Measurements from ENCODE around the gene TOR1A. TPM values are rescaled to one million over a fixed set of nuclear protein-coding genes. Genes with fewer than 3 reads are reported as not detected.

Gene TOR1A
- total and polyA plus RNA-seq, 2 experiments from 2014 or later: 23.6 to 45.7 TPM

DNA sequence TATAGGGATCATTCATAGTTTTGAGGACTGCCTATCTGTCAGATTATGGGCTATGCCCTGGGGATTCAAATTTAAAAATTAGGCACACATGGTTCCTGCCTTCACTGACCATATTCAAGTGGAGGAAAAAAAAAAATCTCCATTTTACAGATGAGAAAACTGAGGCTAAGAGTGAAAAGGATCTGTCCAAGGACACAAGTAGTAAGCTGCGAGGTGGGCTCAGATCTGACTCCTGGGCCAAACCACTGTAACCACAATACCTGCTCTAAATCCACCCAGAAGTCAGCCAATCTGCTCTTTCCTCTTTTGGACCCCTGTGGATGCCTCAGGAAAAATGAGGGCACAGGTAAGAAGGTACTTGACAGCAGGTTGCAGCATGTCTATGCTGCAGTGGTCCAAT, 2.8 kb upstream of the TOR1A start:
- peaks cover 54% of the 10 kb centered on the region for H3K36me3 Mint-ChIP-seq (ENCODE audit: low read depth)
- TF ChIP-seq EZH2 (IDR thresholded peaks at IDR 0.05; ENCODE audit: low read depth, unreplicated experiment) (no peak), NANOG (IDR thresholded peaks at IDR 0.05; ENCODE audit: borderline replicate concordance) (no peak), JUNB (IDR thresholded peaks at IDR 0.05; ENCODE audit: unreplicated experiment) (no peak), ZNF331 (CRISPR knock-in tag; IDR thresholded peaks at IDR 0.05; ENCODE audit: low read depth) (no peak), STAT1 (IDR thresholded peaks at IDR 0.05; ENCODE audit: unreplicated experiment) (no peak), EZH2phosphoT487 (IDR thresholded peaks at IDR 0.05; ENCODE audit: unreplicated experiment) (no peak), CREB1 (CRISPR knock-in tag; IDR thresholded peaks at IDR 0.05; ENCODE audit: low read depth) (no peak), POLR2AphosphoS5 (IDR thresholded peaks at IDR 0.05; ENCODE audit: low read depth) (no peak), ZNF114 (CRISPR knock-in tag; IDR thresholded peaks at IDR 0.05) (no peak)
- TF ChIP-seq, protein P1, sequence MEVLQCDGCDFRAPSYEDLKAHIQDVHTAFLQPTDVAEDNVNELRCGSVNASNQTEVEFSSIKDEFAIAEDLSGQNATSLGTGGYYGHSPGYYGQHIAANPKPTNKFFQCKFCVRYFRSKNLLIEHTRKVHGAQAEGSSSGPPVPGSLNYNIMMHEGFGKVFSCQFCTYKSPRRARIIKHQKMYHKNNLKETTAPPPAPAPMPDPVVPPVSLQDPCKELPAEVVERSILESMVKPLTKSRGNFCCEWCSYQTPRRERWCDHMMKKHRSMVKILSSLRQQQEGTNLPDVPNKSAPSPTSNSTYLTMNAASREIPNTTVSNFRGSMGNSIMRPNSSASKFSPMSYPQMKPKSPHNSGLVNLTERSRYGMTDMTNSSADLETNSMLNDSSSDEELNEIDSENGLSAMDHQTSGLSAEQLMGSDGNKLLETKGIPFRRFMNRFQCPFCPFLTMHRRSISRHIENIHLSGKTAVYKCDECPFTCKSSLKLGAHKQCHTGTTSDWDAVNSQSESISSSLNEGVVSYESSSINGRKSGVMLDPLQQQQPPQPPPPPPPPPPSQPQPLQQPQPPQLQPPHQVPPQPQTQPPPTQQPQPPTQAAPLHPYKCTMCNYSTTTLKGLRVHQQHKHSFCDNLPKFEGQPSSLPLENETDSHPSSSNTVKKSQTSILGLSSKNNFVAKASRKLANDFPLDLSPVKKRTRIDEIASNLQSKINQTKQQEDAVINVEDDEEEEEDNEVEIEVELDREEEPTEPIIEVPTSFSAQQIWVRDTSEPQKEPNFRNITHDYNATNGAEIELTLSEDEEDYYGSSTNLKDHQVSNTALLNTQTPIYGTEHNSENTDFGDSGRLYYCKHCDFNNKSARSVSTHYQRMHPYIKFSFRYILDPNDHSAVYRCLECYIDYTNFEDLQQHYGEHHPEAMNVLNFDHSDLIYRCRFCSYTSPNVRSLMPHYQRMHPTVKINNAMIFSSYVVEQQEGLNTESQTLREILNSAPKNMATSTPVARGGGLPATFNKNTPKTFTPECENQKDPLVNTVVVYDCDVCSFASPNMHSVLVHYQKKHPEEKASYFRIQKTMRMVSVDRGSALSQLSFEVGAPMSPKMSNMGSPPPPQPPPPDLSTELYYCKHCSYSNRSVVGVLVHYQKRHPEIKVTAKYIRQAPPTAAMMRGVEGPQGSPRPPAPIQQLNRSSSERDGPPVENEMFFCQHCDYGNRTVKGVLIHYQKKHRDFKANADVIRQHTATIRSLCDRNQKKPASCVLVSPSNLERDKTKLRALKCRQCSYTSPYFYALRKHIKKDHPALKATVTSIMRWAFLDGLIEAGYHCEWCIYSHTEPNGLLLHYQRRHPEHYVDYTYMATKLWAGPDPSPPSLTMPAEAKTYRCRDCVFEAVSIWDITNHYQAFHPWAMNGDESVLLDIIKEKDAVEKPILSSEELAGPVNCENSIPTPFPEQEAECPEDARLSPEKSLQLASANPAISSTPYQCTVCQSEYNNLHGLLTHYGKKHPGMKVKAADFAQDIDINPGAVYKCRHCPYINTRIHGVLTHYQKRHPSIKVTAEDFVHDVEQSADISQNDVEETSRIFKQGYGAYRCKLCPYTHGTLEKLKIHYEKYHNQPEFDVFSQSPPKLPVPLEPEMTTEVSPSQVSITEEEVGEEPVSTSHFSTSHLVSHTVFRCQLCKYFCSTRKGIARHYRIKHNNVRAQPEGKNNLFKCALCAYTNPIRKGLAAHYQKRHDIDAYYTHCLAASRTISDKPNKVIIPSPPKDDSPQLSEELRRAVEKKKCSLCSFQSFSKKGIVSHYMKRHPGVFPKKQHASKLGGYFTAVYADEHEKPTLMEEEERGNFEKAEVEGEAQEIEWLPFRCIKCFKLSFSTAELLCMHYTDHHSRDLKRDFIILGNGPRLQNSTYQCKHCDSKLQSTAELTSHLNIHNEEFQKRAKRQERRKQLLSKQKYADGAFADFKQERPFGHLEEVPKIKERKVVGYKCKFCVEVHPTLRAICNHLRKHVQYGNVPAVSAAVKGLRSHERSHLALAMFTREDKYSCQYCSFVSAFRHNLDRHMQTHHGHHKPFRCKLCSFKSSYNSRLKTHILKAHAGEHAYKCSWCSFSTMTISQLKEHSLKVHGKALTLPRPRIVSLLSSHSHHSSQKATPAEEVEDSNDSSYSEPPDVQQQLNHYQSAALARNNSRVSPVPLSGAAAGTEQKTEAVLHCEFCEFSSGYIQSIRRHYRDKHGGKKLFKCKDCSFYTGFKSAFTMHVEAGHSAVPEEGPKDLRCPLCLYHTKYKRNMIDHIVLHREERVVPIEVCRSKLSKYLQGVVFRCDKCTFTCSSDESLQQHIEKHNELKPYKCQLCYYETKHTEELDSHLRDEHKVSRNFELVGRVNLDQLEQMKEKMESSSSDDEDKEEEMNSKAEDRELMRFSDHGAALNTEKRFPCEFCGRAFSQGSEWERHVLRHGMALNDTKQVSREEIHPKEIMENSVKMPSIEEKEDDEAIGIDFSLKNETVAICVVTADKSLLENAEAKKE (CRISPR knock-in tag; IDR thresholded peaks at IDR 0.05): no peak
- TF ChIP-seq, protein P2, sequence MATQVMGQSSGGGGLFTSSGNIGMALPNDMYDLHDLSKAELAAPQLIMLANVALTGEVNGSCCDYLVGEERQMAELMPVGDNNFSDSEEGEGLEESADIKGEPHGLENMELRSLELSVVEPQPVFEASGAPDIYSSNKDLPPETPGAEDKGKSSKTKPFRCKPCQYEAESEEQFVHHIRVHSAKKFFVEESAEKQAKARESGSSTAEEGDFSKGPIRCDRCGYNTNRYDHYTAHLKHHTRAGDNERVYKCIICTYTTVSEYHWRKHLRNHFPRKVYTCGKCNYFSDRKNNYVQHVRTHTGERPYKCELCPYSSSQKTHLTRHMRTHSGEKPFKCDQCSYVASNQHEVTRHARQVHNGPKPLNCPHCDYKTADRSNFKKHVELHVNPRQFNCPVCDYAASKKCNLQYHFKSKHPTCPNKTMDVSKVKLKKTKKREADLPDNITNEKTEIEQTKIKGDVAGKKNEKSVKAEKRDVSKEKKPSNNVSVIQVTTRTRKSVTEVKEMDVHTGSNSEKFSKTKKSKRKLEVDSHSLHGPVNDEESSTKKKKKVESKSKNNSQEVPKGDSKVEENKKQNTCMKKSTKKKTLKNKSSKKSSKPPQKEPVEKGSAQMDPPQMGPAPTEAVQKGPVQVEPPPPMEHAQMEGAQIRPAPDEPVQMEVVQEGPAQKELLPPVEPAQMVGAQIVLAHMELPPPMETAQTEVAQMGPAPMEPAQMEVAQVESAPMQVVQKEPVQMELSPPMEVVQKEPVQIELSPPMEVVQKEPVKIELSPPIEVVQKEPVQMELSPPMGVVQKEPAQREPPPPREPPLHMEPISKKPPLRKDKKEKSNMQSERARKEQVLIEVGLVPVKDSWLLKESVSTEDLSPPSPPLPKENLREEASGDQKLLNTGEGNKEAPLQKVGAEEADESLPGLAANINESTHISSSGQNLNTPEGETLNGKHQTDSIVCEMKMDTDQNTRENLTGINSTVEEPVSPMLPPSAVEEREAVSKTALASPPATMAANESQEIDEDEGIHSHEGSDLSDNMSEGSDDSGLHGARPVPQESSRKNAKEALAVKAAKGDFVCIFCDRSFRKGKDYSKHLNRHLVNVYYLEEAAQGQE (IDR thresholded peaks at IDR 0.05; ENCODE audit: unreplicated experiment): no peak
- TF ChIP-seq, protein P3, sequence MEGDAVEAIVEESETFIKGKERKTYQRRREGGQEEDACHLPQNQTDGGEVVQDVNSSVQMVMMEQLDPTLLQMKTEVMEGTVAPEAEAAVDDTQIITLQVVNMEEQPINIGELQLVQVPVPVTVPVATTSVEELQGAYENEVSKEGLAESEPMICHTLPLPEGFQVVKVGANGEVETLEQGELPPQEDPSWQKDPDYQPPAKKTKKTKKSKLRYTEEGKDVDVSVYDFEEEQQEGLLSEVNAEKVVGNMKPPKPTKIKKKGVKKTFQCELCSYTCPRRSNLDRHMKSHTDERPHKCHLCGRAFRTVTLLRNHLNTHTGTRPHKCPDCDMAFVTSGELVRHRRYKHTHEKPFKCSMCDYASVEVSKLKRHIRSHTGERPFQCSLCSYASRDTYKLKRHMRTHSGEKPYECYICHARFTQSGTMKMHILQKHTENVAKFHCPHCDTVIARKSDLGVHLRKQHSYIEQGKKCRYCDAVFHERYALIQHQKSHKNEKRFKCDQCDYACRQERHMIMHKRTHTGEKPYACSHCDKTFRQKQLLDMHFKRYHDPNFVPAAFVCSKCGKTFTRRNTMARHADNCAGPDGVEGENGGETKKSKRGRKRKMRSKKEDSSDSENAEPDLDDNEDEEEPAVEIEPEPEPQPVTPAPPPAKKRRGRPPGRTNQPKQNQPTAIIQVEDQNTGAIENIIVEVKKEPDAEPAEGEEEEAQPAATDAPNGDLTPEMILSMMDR (conservative IDR thresholded peaks at IDR 0.05; ENCODE audit: low read depth in 2 of 2): no peak
- TF ChIP-seq, protein P4, sequence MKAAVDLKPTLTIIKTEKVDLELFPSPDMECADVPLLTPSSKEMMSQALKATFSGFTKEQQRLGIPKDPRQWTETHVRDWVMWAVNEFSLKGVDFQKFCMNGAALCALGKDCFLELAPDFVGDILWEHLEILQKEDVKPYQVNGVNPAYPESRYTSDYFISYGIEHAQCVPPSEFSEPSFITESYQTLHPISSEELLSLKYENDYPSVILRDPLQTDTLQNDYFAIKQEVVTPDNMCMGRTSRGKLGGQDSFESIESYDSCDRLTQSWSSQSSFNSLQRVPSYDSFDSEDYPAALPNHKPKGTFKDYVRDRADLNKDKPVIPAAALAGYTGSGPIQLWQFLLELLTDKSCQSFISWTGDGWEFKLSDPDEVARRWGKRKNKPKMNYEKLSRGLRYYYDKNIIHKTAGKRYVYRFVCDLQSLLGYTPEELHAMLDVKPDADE (IDR thresholded peaks at IDR 0.05): no peak
- ATAC-seq: no peak

More for the DNA sequence above, 2.8 kb upstream of the TOR1A start:
- Histone ChIP-seq H3K4me3 (no peak overlapping the region), H3K4me1 (ENCODE audit: insufficient read depth) (no peaks in the 10 kb centered on the region), H3K27me3 (ENCODE audit: insufficient read depth) (no peaks in the 10 kb centered on the region), H3K79me2 (replicated peaks; ENCODE audit: insufficient read depth) (peaks cover 13% of the 10 kb centered on the region), H3K9me2 (ENCODE audit: insufficient read depth) (no peaks in the 10 kb centered on the region), H4K20me1 (replicated peaks; ENCODE audit: insufficient read depth) (no peaks in the 10 kb centered on the region), H3K4me2 (no peak overlapping the region), H3K36me3 (ENCODE audit: insufficient read depth) (peaks cover 18% of the 10 kb centered on the region), H3K27ac (ENCODE audit: low read depth) (no peak overlapping the region), H3F3A (replicated peaks; ENCODE audit: low read depth) (no peaks in the 10 kb centered on the region), H2AFZ (no peak overlapping the region)
- peaks cover 2% of the 10 kb centered on the region; the same call in 1 of the 3 replicates for H3K9me3 Mint-ChIP-seq
- no peak overlapping the region for H3K27ac Mint-ChIP-seq
- H3K4me3 Mint-ChIP-seq: no peak overlapping the region
- DNase-seq (ENCODE audit: low spot score): no peak
- peaks cover 7% of the 10 kb centered on the region for H3K4me1 Mint-ChIP-seq
- H3K27me3 Mint-ChIP-seq (ENCODE audit: insufficient read depth, low read depth, poor library complexity): peaks cover 15% of the 10 kb centered on the region

All from GM23338 (cell line).